ENCODE results near the gene FBXL13. TPM values are rescaled to one million over a fixed set of nuclear protein-coding genes. Genes with fewer than 3 reads are reported as not detected.

Gene FBXL13
- polyA plus RNA-seq, 1 experiment: 0.95 TPM

GRCh38 chr7:103011650-103012049, 62.9 kb downstream of the FBXL13 start:
- no peak for DNase-seq (ENCODE audit: low read depth, low spot score)
- ChIA-PET POLR2A (no interaction called here), CTCF (interaction anchor here (1.0 kb wide), 1 partner anchor 50 kb away, joined by 3 read pairs; no protein-coding TSS in a partner anchor)
- no peaks in the 10 kb centered on the region for H3K27me3 ChIP-seq (ENCODE audit: control insufficient read depth, insufficient read depth, low read length)
- no peak overlapping the region for H3K27ac ChIP-seq (ENCODE audit: low read depth, low read length)
- H3K4me3 ChIP-seq (ENCODE audit: low read depth, low read length): no peak overlapping the region
- TF ChIP-seq, protein P1, sequence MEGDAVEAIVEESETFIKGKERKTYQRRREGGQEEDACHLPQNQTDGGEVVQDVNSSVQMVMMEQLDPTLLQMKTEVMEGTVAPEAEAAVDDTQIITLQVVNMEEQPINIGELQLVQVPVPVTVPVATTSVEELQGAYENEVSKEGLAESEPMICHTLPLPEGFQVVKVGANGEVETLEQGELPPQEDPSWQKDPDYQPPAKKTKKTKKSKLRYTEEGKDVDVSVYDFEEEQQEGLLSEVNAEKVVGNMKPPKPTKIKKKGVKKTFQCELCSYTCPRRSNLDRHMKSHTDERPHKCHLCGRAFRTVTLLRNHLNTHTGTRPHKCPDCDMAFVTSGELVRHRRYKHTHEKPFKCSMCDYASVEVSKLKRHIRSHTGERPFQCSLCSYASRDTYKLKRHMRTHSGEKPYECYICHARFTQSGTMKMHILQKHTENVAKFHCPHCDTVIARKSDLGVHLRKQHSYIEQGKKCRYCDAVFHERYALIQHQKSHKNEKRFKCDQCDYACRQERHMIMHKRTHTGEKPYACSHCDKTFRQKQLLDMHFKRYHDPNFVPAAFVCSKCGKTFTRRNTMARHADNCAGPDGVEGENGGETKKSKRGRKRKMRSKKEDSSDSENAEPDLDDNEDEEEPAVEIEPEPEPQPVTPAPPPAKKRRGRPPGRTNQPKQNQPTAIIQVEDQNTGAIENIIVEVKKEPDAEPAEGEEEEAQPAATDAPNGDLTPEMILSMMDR (IDR thresholded peaks at IDR 0.05; ENCODE audit: low read depth, low read length): no peak
- peaks cover 6% of the 10 kb centered on the region; the same call in 1 of the 2 replicates for H3K9me3 ChIP-seq (ENCODE audit: control insufficient read depth, insufficient read depth, low read length)

GRCh38 chr7:103010211-103010610, 64.4 kb downstream of the FBXL13 start:
- DNase-seq (ENCODE audit: low read depth, low spot score): no peak
- TF ChIP-seq, protein P1 (IDR thresholded peaks at IDR 0.05; ENCODE audit: low read depth, low read length): no peak
- H3K27me3 ChIP-seq (ENCODE audit: control insufficient read depth, insufficient read depth, low read length): no peaks in the 10 kb centered on the region
- H3K9me3 ChIP-seq (ENCODE audit: control insufficient read depth, insufficient read depth, low read length): no peaks in the 10 kb centered on the region
- H3K4me3 ChIP-seq (ENCODE audit: low read depth, low read length): no peak overlapping the region
- ChIA-PET CTCF (interaction anchor here (1.7 kb wide), 1 partner anchor 51 kb away, joined by 6 read pairs; no protein-coding TSS in a partner anchor), POLR2A (no interaction called here)
- no peak overlapping the region for H3K27ac ChIP-seq (ENCODE audit: low read depth, low read length)

DNA sequence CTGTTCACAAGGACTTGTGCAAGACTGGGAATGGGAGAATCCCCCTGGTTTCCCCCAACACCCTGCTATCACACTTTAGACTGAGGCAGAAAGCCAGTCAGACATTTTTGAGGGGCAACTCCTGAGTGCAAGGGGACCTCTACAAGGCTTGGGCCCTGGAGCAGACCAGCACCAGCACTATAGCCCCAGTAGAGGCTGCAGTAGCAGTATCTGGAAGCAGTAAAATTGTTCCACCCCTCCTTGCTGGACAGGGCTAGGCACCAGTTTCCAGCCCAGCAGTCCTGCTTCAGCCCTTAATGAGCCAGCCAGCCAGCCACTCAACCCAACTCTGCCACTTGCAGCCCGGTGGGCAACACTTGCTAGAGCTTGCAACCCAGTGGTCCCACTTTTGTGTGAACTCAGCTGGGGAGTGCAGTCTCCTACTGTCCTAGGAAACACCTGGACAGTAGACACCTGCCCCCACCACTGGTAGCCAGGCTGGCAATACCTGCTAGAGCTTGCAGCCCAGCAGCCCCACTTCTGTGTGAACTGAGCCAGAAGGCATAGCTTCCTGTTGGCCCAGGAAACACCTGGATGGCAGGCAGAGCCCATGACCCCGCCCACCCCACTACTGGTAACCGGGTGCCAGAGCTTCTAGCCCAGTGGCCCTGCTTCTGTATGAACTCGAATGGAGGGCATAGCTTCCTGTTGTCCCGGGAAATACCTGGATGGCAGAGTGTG, 65.0 kb downstream of the FBXL13 start:
- CTCF ChIA-PET: interaction anchor here (1.7 kb wide), 1 partner anchor 52 kb away, joined by 6 read pairs; no protein-coding TSS in a partner anchor
- TF ChIP-seq, protein P1 (IDR thresholded peaks at IDR 0.05; ENCODE audit: low read depth, low read length): no peak

DNA sequence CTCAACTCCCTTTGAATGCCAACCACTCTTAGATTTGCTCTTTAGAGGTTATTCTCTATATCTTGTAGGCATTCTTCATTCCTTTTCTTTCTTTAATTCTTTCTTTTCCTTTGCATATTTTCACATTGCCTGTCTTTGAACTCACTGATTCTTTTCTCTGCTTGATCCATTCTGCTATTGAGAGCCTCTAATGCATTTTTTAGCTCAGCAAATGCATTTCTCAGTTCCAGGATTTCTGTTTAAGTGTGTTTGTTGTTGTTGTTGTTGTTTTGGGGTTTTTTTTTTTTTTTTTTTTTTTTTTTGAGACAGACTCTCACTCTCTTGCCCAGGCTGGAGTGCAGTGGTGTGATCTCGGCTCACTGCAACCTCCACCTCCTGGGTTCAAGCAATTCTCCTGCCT, 71.6 kb downstream of the FBXL13 start:
- no peaks in the 10 kb centered on the region for H3K27me3 ChIP-seq (ENCODE audit: control insufficient read depth, insufficient read depth, low read length)
- no peak overlapping the region for H3K4me3 ChIP-seq (ENCODE audit: low read depth, low read length)
- no peak for DNase-seq (ENCODE audit: low read depth, low spot score)
- no peaks in the 10 kb centered on the region for H3K9me3 ChIP-seq (ENCODE audit: control insufficient read depth, insufficient read depth, low read length)
- TF ChIP-seq, protein P1 (IDR thresholded peaks at IDR 0.05; ENCODE audit: low read depth, low read length): no peak
- ChIA-PET CTCF (no interaction called here), POLR2A (no interaction called here)
- H3K27ac ChIP-seq (ENCODE audit: low read depth, low read length): no peak overlapping the region

More for the DNA sequence above, 65.0 kb downstream of the FBXL13 start:
- H3K9me3 ChIP-seq (ENCODE audit: control insufficient read depth, insufficient read depth, low read length): no peaks in the 10 kb centered on the region
- H3K27me3 ChIP-seq (ENCODE audit: control insufficient read depth, insufficient read depth, low read length): no peaks in the 10 kb centered on the region
- no peak overlapping the region for H3K27ac ChIP-seq (ENCODE audit: low read depth, low read length)
- POLR2A ChIA-PET: no interaction called here
- no peak overlapping the region for H3K4me3 ChIP-seq (ENCODE audit: low read depth, low read length)
- no peak for DNase-seq (ENCODE audit: low read depth, low spot score)

- CTCF ChIA-PET: no interaction called here
- H3K27me3 ChIP-seq (ENCODE audit: control insufficient read depth, insufficient read depth, low read length): no peaks in the 10 kb centered on the region
- H3K9me3 ChIP-seq (ENCODE audit: control insufficient read depth, insufficient read depth, low read length): no peaks in the 10 kb centered on the region
- TF ChIP-seq, protein P1 (IDR thresholded peaks at IDR 0.05; ENCODE audit: low read depth, low read length): no peak
- POLR2A ChIA-PET: no interaction called here
- H3K4me3 ChIP-seq (ENCODE audit: low read depth, low read length): no peak overlapping the region
- no peak for DNase-seq (ENCODE audit: low read depth, low spot score)
- H3K27ac ChIP-seq (ENCODE audit: low read depth, low read length): no peak overlapping the region
Observed at GRCh38 chr7:103001210-103001609, 73.4 kb downstream of the FBXL13 start.

Data from AG04450 (cell line).